ENCODE results near the gene DDX1.

Gene DDX1

DNA sequence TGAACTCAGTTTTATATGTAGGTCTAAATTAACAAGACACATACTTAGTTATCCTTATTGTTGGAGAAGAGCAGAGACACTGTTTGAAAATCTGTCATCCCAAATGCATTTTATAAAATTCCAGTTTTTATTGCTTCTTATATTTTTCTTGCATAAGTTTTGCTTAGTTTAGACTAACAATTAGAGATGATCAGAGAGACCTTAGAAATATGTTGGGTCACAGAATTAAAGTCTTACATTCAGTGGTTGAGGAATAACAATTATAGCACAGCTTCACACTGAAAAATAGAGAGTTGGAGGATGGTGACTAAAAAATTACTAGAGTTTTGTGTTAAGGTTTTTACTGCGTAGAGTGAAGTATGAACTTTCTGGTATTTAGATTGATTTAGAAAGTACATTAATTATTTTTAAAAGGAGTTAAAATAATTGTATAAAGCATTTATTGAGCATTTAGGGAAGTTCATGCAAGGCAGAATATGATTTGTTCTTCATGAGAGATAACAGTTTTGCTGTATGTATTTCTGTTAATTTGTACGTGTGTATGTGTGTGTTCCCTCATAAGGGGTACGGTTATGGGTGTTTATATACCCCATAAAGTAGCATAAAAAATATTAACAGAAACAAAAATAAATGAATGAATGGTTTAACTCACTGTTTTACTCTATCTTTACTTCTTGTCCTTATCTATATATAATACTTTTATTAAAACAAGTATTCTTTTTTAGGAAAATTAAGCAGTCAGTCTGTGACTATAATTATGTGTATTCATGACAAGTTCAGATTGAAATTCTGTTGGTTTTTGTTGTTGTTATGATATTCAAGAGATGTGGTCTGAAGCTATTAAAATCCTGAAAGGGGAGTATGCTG, 31.2 kb downstream of the DDX1 start:
- Histone ChIP-seq H3K4me3 (ENCODE audit: low read length, poor library complexity, severe bottlenecking) (no peak overlapping the region), H3F3A (ENCODE audit: low read depth) (no peaks in the 10 kb centered on the region), H3K9ac (ENCODE audit: low read depth, low read length, poor library complexity, severe bottlenecking) (no peak overlapping the region), H3K4me1 (ENCODE audit: insufficient read depth, low read length, poor library complexity, severe bottlenecking) (no peaks in the 10 kb centered on the region), H4K20me1 (ENCODE audit: insufficient read depth, low read length, poor library complexity, severe bottlenecking) (no peaks in the 10 kb centered on the region), H3K79me2 (ENCODE audit: insufficient read depth, low read length) (no peaks in the 10 kb centered on the region), H3K4me2 (ENCODE audit: low read depth, low read length, poor library complexity, severe bottlenecking) (no peak overlapping the region), H3K27me3 (ENCODE audit: insufficient read depth, low read length, poor library complexity, severe bottlenecking) (no peaks in the 10 kb centered on the region), H3K9me3 (ENCODE audit: insufficient read depth, low read depth, low read length) (no peaks in the 10 kb centered on the region), H3K9me2 (replicated peaks; ENCODE audit: low read depth, low read length) (no peaks in the 10 kb centered on the region), H3K36me3 (ENCODE audit: insufficient read depth, low read length) (peaks cover 84% of the 10 kb centered on the region), H2AFZ (ENCODE audit: low read length) (no peak overlapping the region)
- TF ChIP-seq EZH2phosphoT487 (IDR thresholded peaks at IDR 0.05; ENCODE audit: borderline replicate concordance) = no peak
- TF ChIP-seq, protein P1, sequence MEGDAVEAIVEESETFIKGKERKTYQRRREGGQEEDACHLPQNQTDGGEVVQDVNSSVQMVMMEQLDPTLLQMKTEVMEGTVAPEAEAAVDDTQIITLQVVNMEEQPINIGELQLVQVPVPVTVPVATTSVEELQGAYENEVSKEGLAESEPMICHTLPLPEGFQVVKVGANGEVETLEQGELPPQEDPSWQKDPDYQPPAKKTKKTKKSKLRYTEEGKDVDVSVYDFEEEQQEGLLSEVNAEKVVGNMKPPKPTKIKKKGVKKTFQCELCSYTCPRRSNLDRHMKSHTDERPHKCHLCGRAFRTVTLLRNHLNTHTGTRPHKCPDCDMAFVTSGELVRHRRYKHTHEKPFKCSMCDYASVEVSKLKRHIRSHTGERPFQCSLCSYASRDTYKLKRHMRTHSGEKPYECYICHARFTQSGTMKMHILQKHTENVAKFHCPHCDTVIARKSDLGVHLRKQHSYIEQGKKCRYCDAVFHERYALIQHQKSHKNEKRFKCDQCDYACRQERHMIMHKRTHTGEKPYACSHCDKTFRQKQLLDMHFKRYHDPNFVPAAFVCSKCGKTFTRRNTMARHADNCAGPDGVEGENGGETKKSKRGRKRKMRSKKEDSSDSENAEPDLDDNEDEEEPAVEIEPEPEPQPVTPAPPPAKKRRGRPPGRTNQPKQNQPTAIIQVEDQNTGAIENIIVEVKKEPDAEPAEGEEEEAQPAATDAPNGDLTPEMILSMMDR (conservative IDR thresholded peaks at IDR 0.05; ENCODE audit: low read length) = no peak

DNA sequence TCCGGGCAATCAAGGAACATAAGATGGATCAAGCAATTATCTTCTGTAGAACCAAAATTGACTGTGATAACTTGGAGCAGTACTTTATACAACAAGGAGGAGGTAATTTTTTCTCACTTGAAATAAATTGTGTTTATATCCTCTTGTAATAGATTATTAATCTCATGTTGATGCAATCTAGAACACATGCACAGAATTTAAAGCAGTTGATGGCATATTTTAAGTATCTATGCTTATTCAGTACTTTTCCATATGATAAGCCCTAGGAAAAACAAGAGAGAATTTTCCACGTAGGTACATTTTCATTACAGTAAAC, 31.8 kb downstream of the DDX1 start:
- Histone ChIP-seq H3K36me3 (ENCODE audit: insufficient read depth, low read length) (peaks cover 84% of the 10 kb centered on the region), H4K20me1 (ENCODE audit: insufficient read depth, low read length, poor library complexity, severe bottlenecking) (no peaks in the 10 kb centered on the region)

DNA sequence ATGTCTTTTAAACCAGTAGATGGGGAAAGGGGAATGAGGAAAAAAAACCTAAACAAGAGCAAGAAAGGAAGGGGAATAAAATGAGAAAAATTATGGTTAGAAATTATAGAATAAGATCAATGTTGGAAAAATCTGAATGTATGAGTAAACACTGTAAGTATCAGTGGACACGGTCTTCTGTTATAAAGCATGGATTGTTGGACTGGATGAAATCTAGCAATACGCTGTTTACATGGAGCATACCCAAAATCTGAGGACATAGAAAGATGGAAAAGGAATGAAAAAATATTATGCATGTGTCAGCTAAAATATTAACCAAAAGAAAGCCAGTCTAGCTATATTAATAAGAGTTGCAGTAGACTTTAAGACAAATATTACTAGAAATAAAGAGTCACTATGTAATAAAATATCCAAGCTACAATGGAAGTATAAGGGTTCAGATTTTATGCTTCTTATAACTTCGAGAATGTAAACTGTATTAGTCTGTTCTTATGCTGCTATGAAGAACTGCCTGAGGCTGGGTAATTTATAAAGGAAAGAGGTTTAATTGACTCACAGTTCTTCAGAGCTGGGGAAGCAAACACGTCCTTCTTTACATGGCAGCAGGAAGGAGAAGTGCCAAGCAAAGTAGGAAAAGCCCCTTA, 32.4 kb downstream of the DDX1 start:
- Histone ChIP-seq H3K36me3 (ENCODE audit: insufficient read depth, low read length) (peaks cover 84% of the 10 kb centered on the region), H3K9me2 (replicated peaks; ENCODE audit: low read depth, low read length) (no peaks in the 10 kb centered on the region)
- TF ChIP-seq, protein P1 (conservative IDR thresholded peaks at IDR 0.05; ENCODE audit: low read length) = no peak
- TF ChIP-seq EZH2phosphoT487 (IDR thresholded peaks at IDR 0.05; ENCODE audit: borderline replicate concordance) = no peak

More for the DNA sequence above, 31.8 kb downstream of the DDX1 start:
- Histone ChIP-seq H3K79me2 (ENCODE audit: insufficient read depth, low read length) (no peaks in the 10 kb centered on the region), H3K9ac (ENCODE audit: low read depth, low read length, poor library complexity, severe bottlenecking) (no peak overlapping the region), H2AFZ (ENCODE audit: low read length) (no peak overlapping the region), H3F3A (ENCODE audit: low read depth) (no peaks in the 10 kb centered on the region), H3K9me2 (replicated peaks; ENCODE audit: low read depth, low read length) (no peaks in the 10 kb centered on the region), H3K4me1 (ENCODE audit: insufficient read depth, low read length, poor library complexity, severe bottlenecking) (no peaks in the 10 kb centered on the region), H3K27me3 (ENCODE audit: insufficient read depth, low read length, poor library complexity, severe bottlenecking) (no peaks in the 10 kb centered on the region), H3K9me3 (ENCODE audit: insufficient read depth, low read depth, low read length) (no peaks in the 10 kb centered on the region), H3K4me3 (ENCODE audit: low read length, poor library complexity, severe bottlenecking) (no peak overlapping the region), H3K4me2 (ENCODE audit: low read depth, low read length, poor library complexity, severe bottlenecking) (no peak overlapping the region)
- TF ChIP-seq, protein P1 (conservative IDR thresholded peaks at IDR 0.05; ENCODE audit: low read length) = no peak
- TF ChIP-seq EZH2phosphoT487 (IDR thresholded peaks at IDR 0.05; ENCODE audit: borderline replicate concordance) = no peak

More for the DNA sequence above, 32.4 kb downstream of the DDX1 start:
- no peak overlapping the region for H3K9ac ChIP-seq (ENCODE audit: low read depth, low read length, poor library complexity, severe bottlenecking)
- no peaks in the 10 kb centered on the region for H3K4me1 ChIP-seq (ENCODE audit: insufficient read depth, low read length, poor library complexity, severe bottlenecking)
- no peaks in the 10 kb centered on the region for H3F3A ChIP-seq (ENCODE audit: low read depth)
- H3K9me3 ChIP-seq (ENCODE audit: insufficient read depth, low read depth, low read length) = no peaks in the 10 kb centered on the region
- no peaks in the 10 kb centered on the region for H4K20me1 ChIP-seq (ENCODE audit: insufficient read depth, low read length, poor library complexity, severe bottlenecking)
- H2AFZ ChIP-seq (ENCODE audit: low read length) = no peak overlapping the region
- no peak overlapping the region for H3K4me2 ChIP-seq (ENCODE audit: low read depth, low read length, poor library complexity, severe bottlenecking)
- no peaks in the 10 kb centered on the region for H3K79me2 ChIP-seq (ENCODE audit: insufficient read depth, low read length)
- no peaks in the 10 kb centered on the region for H3K27me3 ChIP-seq (ENCODE audit: insufficient read depth, low read length, poor library complexity, severe bottlenecking)
- no peak overlapping the region for H3K4me3 ChIP-seq (ENCODE audit: low read length, poor library complexity, severe bottlenecking)

Data from Loucy (cell line).